ENCODE results near the gene ZFPM1.

ZFPM1 gene

GRCh38 chr16:88502776-88503280 lies 49.7 kb downstream of the ZFPM1 start:
- no peak for FAIRE-seq

GRCh38 chr16:88503374-88503770 lies 50.3 kb downstream of the ZFPM1 start:
- FAIRE-seq, result no peak

GRCh38 chr16:88503771-88504488 lies 50.9 kb downstream of the ZFPM1 start:
- FAIRE-seq, result no peak

GRCh38 chr16:88504489-88505404 lies 51.7 kb downstream of the ZFPM1 start:
- FAIRE-seq, result no peak

- FAIRE-seq, result no peak
These were observed 52.5 kb downstream of the ZFPM1 start for GRCh38 chr16:88505405-88506082.

- no peak for FAIRE-seq
These were observed 53.6 kb downstream of the ZFPM1 start for GRCh38 chr16:88506723-88507122.

- FAIRE-seq, result no peak
These were observed 54.2 kb downstream of the ZFPM1 start for GRCh38 chr16:88507231-88507743.

- FAIRE-seq, result no peak
These were observed 55.3 kb downstream of the ZFPM1 start for GRCh38 chr16:88508376-88508867.

GRCh38 chr16:88508868-88509748 lies 56.0 kb downstream of the ZFPM1 start:
- FAIRE-seq, result no peak

GRCh38 chr16:88509749-88510069 lies 56.6 kb downstream of the ZFPM1 start:
- FAIRE-seq, result no peak

GRCh38 chr16:88510091-88510994 lies 57.3 kb downstream of the ZFPM1 start:
- no peak for FAIRE-seq

GRCh38 chr16:88511060-88511459 lies 58.0 kb downstream of the ZFPM1 start:
- FAIRE-seq, result no peak

GRCh38 chr16:88511906-88512305 lies 58.8 kb downstream of the ZFPM1 start:
- FAIRE-seq, result no peak

- no peak for FAIRE-seq
These were observed 59.9 kb downstream of the ZFPM1 start for GRCh38 chr16:88512728-88513696.

GRCh38 chr16:88514070-88514469 lies 61.0 kb downstream of the ZFPM1 start:
- no peak for FAIRE-seq

- FAIRE-seq, result no peak
These were observed 61.6 kb downstream of the ZFPM1 start for GRCh38 chr16:88514526-88515232.

GRCh38 chr16:88515371-88515770 lies 62.3 kb downstream of the ZFPM1 start:
- FAIRE-seq, result no peak

GRCh38 chr16:88515925-88516594 lies 63.0 kb downstream of the ZFPM1 start:
- FAIRE-seq, result no peak

All from endometrium (tissue), 2 donors.